ENCODE measurements around the gene NCAN.

Gene NCAN

DNA sequence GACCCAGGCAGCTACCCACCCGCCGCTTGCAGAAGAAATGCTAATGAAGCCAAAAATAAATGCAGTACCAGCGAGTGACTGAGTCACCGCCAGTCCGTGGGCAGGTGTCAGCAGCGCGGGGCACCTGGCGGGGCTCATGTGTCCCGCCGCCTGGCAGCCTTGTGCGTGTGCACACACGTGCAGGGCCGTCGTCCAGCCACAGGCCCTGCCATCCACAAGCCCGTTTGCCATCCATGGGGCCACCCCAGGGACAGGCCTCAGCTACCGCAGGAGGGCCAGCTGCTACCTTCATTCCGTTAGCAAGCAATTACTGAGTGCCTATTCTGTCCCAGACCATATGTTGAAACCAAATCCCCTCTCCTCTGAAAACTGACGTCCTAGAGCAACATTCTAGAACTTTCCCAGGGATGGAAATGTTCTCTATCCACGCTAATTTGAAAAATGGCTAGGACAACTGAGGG is 20.5 kb downstream of the NCAN start:
- DNase-seq (ENCODE audit: low read depth in 1 of 2, low spot score in 1 of 2): no peak
- Histone ChIP-seq H3K27me3 (ENCODE audit: insufficient read depth, poor library complexity, severe bottlenecking) (peaks cover 3% of the 10 kb centered on the region), H3K4me3 (replicated peaks; ENCODE audit: insufficient read depth, low read length) (no peak overlapping the region), H3K27ac (replicated peaks) (no peak overlapping the region)
- TF ChIP-seq POLR2AphosphoS5 (IDR thresholded peaks at IDR 0.05; ENCODE audit: low read depth): no peak
- TF ChIP-seq, protein P1, sequence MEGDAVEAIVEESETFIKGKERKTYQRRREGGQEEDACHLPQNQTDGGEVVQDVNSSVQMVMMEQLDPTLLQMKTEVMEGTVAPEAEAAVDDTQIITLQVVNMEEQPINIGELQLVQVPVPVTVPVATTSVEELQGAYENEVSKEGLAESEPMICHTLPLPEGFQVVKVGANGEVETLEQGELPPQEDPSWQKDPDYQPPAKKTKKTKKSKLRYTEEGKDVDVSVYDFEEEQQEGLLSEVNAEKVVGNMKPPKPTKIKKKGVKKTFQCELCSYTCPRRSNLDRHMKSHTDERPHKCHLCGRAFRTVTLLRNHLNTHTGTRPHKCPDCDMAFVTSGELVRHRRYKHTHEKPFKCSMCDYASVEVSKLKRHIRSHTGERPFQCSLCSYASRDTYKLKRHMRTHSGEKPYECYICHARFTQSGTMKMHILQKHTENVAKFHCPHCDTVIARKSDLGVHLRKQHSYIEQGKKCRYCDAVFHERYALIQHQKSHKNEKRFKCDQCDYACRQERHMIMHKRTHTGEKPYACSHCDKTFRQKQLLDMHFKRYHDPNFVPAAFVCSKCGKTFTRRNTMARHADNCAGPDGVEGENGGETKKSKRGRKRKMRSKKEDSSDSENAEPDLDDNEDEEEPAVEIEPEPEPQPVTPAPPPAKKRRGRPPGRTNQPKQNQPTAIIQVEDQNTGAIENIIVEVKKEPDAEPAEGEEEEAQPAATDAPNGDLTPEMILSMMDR (IDR thresholded peaks at IDR 0.05; ENCODE audit: insufficient read depth, low read length): no peak
- no peak for TF ChIP-seq SPI1 (IDR thresholded peaks at IDR 0.05; ENCODE audit: borderline replicate concordance, low read depth)
- TF ChIP-seq GABPA (IDR thresholded peaks at IDR 0.05; ENCODE audit: low read depth): no peak
- TF ChIP-seq, protein P2, sequence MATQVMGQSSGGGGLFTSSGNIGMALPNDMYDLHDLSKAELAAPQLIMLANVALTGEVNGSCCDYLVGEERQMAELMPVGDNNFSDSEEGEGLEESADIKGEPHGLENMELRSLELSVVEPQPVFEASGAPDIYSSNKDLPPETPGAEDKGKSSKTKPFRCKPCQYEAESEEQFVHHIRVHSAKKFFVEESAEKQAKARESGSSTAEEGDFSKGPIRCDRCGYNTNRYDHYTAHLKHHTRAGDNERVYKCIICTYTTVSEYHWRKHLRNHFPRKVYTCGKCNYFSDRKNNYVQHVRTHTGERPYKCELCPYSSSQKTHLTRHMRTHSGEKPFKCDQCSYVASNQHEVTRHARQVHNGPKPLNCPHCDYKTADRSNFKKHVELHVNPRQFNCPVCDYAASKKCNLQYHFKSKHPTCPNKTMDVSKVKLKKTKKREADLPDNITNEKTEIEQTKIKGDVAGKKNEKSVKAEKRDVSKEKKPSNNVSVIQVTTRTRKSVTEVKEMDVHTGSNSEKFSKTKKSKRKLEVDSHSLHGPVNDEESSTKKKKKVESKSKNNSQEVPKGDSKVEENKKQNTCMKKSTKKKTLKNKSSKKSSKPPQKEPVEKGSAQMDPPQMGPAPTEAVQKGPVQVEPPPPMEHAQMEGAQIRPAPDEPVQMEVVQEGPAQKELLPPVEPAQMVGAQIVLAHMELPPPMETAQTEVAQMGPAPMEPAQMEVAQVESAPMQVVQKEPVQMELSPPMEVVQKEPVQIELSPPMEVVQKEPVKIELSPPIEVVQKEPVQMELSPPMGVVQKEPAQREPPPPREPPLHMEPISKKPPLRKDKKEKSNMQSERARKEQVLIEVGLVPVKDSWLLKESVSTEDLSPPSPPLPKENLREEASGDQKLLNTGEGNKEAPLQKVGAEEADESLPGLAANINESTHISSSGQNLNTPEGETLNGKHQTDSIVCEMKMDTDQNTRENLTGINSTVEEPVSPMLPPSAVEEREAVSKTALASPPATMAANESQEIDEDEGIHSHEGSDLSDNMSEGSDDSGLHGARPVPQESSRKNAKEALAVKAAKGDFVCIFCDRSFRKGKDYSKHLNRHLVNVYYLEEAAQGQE (IDR thresholded peaks at IDR 0.05; ENCODE audit: insufficient replicate concordance, low read depth): no peak

DNA sequence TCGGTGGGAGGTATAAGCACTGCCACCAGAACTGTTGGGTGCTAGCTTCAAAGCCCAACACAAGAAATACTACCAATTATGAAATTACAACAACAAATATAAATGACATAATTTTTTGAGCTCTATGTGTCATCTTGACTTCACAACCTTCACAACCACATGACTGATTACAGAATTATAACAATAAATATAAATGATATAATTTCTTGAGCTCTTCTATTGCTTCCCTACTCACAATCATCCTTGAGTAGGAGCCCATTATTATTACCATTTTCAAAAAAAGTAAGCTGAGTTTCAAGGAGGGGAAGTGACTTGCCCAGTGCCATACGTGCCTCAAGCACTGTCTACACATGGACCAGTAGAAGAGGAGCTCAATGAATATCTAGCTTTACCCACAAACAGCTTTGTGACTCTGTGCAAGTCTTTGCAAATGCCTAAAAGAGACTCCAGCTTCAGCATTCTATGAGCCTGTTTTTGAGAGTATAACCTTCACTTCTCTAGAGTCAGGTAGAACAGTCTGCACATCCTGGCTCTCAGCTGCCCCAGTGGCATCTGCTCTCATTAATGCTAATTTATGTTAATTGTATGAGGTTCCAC is 22.6 kb downstream of the NCAN start:
- H3K27ac ChIP-seq (replicated peaks): no peak overlapping the region
- H3K4me3 ChIP-seq (replicated peaks; ENCODE audit: insufficient read depth, low read length): no peak overlapping the region
- no peak for DNase-seq (ENCODE audit: low read depth in 1 of 2, low spot score in 1 of 2)

DNA sequence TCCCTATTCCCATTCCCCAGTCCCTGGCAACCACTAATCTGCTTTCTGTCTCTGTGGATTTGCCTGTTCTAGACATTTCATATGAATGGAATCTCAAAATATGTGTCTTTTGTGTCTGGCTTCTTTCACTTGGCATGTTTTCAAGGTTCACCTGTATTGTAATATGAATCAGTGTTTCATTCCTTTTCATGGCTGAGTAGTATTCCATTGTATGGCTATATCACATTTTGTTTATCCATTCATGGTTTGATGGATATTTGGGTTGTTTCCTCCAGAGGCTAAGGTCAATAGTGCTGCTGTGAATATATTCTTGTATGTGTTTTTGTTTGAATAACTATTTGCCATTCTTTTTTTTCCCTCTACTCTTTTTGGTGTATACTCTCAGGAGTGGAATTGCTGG is 24.4 kb downstream of the NCAN start:
- no peaks in the 10 kb centered on the region for H3K27me3 ChIP-seq (ENCODE audit: insufficient read depth, poor library complexity, severe bottlenecking)
- TF ChIP-seq, protein P2 (IDR thresholded peaks at IDR 0.05; ENCODE audit: insufficient replicate concordance, low read depth): no peak
- TF ChIP-seq GABPA (IDR thresholded peaks at IDR 0.05; ENCODE audit: low read depth) (no peak), SPI1 (IDR thresholded peaks at IDR 0.05; ENCODE audit: borderline replicate concordance, low read depth) (no peak), POLR2AphosphoS5 (IDR thresholded peaks at IDR 0.05; ENCODE audit: low read depth) (no peak)
- TF ChIP-seq, protein P1 (IDR thresholded peaks at IDR 0.05; ENCODE audit: insufficient read depth, low read length): no peak
- DNase-seq (ENCODE audit: low read depth in 1 of 2, low spot score in 1 of 2): no peak
- no peak overlapping the region for H3K27ac ChIP-seq (replicated peaks)
- no peak overlapping the region for H3K4me3 ChIP-seq (replicated peaks; ENCODE audit: insufficient read depth, low read length)

More for the DNA sequence above, 22.6 kb downstream of the NCAN start:
- TF ChIP-seq POLR2AphosphoS5 (IDR thresholded peaks at IDR 0.05; ENCODE audit: low read depth) (no peak), GABPA (IDR thresholded peaks at IDR 0.05; ENCODE audit: low read depth) (no peak), SPI1 (IDR thresholded peaks at IDR 0.05; ENCODE audit: borderline replicate concordance, low read depth) (no peak)
- TF ChIP-seq, protein P2 (IDR thresholded peaks at IDR 0.05; ENCODE audit: insufficient replicate concordance, low read depth): no peak
- TF ChIP-seq, protein P1 (IDR thresholded peaks at IDR 0.05; ENCODE audit: insufficient read depth, low read length): no peak
- H3K27me3 ChIP-seq (ENCODE audit: insufficient read depth, poor library complexity, severe bottlenecking): no peaks in the 10 kb centered on the region

Data from HL-60 (cell line).